GM11168 (cell line): Measurements from ENCODE around the gene SCAF11.
"Not testable (repeated sequence)": the region's sequence is repeated elsewhere in the genome, so short reads cannot be mapped to it uniquely, and the experiment has no call there.

Experiments
- in situ Hi-C: fragments of 300-500 bp; cut with MboI; formaldehyde crosslinking; loops from one replicate; pipeline ENCODE4 v1.12.0; 2022; ENCODE audit warnings: low sequenced_read_pairs; ENCODE audit not compliant: unreplicated experiment

SCAF11 gene, protein sequence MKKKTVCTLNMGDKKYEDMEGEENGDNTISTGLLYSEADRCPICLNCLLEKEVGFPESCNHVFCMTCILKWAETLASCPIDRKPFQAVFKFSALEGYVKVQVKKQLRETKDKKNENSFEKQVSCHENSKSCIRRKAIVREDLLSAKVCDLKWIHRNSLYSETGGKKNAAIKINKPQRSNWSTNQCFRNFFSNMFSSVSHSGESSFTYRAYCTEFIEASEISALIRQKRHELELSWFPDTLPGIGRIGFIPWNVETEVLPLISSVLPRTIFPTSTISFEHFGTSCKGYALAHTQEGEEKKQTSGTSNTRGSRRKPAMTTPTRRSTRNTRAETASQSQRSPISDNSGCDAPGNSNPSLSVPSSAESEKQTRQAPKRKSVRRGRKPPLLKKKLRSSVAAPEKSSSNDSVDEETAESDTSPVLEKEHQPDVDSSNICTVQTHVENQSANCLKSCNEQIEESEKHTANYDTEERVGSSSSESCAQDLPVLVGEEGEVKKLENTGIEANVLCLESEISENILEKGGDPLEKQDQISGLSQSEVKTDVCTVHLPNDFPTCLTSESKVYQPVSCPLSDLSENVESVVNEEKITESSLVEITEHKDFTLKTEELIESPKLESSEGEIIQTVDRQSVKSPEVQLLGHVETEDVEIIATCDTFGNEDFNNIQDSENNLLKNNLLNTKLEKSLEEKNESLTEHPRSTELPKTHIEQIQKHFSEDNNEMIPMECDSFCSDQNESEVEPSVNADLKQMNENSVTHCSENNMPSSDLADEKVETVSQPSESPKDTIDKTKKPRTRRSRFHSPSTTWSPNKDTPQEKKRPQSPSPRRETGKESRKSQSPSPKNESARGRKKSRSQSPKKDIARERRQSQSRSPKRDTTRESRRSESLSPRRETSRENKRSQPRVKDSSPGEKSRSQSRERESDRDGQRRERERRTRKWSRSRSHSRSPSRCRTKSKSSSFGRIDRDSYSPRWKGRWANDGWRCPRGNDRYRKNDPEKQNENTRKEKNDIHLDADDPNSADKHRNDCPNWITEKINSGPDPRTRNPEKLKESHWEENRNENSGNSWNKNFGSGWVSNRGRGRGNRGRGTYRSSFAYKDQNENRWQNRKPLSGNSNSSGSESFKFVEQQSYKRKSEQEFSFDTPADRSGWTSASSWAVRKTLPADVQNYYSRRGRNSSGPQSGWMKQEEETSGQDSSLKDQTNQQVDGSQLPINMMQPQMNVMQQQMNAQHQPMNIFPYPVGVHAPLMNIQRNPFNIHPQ (N-terminal part only)

DNA sequence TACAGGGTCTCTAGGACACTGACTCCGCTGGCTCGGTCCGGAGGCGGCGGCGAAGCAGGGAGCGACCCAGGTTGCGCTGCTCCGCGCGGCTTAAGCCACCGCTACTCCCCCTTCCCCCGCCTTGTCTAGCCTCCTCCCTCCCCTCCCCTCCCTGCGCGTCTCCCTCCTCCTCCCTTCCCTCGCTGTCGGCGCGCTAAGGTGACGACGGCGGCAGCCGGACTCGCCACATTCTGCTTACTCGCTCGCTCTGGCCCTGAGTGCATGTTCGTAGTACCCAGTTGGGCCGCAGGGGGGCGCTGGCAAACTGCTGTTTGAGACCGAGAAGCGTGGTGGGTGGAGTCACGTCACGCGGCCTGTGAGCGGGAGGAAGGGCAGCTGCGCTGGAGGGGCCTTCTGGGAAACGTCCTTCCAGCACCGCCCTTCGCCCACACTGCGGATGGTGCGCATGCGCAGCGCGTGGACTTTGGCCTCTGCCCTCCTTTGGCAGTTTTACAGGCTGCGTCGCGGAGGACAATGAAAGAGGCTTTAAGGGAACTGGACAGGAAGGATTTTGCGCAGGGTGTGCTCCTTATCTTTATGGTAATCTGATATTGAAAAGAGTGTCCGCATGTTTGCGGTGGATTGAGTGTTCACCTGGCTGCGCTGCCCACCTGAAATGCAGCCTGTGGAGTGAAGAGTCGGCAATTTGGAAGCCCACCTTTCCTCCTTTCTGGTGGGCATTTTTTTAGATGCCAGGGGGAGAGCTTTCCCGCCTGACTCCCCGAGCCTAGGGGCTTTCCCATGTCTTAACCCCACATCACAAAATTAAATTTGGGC is at the start of gene SCAF11:
Gene SCAF11 (minus strand): TSS at position 107 of the 816 bp plus-strand sequence. CDS start 26,407 bp downstream, outside the sequence.
- in situ Hi-C loops, result no loop called here

DNA sequence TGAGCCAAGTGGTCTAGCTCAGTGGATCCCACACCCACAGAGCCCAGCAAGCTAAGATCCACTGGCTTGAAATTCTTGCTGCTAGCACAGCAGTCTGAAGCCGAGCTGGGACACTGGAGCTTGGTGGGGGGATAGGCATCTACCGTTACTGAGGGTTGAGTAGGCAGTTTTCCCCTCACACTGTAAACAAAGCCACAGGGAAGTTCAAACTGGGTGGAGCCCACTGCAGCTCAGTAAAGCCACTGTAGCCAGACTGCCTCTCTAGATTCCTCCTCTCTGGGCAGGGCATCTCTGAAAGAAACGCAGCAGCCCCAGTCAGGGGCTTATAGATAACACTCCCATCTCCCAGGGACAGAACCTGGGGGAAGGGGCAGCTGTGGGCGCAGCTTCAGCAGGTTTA is 46.7 kb upstream of the SCAF11 start:
- in situ Hi-C loops, result not testable (repeated sequence)

DNA sequence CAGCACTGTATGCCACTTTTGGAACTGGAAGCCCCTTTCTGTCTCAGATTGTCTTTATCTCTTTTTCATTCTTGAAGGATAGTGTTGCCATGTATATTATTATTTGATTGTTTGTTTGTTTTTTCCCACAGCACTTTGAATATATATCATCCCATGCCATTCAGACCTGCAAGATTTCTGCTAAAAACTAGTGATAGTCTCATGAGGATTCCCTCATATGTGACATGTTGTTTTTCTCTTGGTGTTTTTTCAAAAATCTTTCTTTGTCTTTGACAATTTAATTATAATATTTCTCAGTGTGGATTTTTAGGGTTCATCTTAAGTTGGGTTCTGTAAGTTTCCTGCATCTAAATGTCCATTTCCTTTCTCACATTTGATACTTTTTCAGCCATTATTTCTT is 36.8 kb upstream of the SCAF11 start:
- in situ Hi-C loops, result no loop called here

DNA sequence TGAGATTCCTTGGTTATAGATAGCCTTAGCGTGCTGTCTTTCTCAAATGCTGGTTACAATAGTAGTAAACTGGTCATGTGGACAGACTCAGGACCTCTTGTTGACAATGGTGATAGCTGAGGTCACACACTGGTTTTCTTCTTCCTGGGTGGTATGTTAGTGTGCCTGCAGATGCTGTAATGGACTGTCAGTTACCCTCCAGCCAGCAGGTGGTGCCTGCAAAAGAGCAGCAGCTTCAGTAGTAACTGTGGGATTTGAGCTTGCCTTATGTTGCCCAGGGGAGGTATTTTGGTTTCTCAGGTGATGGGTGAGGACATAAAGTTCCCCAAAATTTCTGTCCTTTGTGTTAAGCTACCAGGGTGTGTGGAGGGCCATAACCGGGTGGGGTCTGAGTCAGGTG is 33.7 kb upstream of the SCAF11 start:
- in situ Hi-C loops, result no loop called here

DNA sequence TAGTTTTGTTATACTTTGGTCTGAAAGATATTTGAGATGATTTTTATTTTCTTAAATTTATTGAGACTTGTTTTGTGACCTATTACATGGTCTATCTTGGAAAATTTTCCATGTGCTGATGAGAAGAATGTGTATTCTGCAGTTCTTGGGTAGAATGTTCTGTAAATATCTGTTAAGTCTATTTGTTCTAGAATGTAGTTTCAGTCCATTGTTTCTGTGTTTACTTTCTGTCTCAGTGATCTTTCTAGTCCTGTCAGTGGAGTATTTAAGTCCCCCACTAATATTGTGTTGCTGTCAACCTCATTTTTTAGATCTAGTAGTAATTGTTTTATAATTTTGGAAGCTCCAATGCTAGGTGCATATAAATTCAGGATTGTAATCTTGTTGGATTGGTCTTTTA is 30.4 kb upstream of the SCAF11 start:
- in situ Hi-C loops, result no loop called here

DNA sequence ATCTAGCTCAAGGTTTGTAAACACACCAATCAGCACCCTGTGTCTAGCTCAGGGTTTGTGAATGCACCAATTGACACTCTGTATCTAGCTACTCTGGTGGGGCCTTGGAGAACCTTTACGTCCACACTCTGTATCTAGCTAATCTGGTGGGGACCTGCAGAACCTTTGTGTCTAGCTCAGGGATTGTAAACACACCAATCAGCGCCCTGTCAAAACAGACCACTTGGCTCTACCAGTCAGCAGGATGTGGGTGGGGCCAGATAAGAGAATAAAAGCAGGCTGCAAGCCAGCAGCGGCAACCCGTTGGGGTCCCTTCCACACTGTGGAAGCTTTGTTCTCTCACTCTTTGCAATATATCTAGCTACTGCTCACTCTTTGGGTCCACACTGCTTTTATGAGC is 28.3 kb upstream of the SCAF11 start:
- in situ Hi-C loops, result not testable (repeated sequence)

DNA sequence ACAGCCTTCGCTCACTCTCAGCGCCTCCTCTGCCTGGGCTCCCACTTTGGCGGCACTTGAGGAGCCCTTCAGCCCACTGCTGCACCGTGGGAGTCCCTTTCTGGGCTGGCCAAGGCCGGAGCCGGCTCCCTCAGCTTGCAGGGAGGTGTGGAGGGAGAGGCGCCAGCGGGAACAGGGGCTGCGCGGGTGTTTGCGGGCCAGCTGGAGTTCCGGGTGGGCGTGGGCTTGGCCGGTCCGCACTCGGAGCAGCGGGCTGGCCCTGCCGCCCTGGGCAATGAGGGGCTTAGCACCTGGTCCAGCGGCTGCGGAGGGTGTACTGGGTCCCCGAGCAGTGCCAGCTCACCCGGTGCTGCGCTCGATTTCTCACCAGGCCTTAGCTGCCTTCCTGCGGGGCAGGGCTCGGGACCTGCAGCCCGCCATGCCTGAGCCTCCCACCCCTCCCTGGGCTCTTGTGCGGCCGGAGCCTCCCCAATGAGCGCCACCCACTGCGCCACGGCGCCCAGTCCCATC is 27.5 kb upstream of the SCAF11 start:
- in situ Hi-C loops, result not testable (repeated sequence)

DNA sequence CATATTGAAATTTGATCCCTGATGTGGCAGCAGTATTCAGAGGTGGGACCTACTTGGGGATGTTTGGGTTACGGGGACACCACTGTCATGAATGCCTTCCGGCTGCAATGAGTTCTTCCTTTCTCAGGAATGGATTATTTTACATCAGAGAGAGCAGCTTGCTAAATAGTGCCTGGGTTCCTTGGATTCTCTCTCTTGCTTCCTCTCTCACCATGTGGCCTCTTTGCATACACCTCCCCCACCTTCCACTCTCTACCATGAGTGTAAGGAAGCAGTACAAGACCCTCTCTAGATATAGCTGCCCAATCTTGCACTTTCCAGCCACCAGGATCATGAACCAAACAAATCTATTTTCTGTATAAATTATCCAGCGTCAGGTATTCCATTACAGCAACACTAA is 15.4 kb upstream of the SCAF11 start:
- in situ Hi-C loops, result no loop called here

DNA sequence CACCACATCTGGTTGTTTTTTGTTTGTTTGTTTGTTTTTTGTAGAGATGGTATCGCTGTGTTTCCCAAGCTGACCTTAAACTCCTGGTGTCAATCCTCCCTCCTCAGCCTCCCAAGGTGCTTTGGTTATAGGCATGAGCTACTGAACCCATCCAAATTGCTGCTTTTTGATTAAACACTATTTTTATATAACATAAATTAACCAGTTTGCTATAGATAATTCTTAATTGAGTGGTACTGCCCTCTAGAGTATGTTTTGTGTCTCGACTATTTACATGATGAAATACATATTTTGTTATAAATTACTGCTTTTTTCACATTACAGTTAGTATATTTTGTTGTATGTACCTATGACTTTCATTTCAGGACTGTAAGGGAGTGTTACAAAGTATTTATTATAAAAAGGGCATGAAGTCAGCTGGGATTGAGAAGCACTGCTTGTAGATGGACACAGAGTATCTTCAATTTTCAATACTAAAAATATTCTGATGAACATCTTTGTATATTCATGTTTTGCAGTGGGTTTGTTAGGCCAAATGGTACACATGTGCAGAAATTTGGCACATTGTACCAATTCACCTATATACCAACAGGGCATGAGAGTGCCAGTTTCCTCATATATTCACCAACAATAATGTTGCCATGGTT is 14.9 kb upstream of the SCAF11 start:
- in situ Hi-C loops, result no loop called here

DNA sequence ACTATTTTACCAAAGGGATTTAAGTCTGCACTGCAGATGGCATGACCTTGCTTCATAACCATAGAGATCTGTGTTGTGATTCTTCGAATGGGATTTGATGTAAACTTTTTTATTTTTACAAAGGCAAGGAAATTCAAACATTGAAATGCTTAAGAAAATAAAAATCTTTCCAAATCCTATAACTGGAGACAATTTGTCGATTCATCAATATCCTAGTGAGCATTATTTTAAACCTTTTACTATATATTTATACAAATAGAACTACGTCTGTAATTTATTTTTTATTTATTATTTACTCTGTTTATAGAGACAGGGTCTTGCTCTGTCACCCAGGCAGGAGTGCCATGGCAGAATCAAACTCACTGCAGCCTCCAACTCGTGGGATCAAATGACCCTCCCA is 14.3 kb upstream of the SCAF11 start:
- in situ Hi-C loops, result no loop called here

DNA sequence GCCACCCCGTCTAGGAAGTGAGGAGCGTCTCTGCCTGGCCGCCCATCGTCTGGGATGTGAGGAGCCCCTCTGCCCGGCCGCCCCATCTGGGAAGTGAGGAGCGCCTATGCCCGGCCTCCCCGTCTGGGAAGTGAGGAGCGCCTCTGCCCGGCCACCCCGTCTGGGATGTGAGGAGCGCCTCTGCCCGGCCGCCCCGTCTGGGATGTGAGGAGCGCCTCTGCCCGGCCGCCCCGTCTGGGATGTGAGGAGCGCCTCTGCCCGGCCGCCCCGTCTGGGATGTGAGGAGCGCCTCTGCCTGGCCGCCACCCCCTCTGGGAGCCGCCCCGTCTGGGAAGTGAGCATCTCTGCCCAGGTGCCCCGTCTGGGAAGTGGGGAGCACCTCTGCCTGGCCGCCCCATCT is 9.7 kb upstream of the SCAF11 start:
- in situ Hi-C loops, result not testable (repeated sequence)

DNA sequence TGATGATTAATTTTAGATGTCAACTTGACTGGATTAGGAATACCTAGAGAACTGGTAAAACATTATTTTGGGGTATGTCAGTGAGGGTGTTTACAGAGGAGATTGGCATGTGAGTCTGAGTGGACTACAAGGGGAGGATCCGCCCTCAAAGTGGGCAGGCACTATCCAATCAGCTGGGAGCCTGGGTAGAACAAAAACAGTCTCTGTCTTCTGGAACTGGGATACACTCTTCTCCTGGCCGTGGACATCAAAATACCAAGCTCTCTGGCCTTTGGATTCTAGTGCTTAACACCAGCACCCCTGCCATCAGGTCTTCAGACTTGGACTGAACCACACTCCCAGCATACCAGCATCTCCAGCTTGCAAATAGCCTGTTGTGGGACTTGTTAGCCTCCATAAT is 4.4 kb upstream of the SCAF11 start:
- in situ Hi-C loops, result no loop called here

DNA sequence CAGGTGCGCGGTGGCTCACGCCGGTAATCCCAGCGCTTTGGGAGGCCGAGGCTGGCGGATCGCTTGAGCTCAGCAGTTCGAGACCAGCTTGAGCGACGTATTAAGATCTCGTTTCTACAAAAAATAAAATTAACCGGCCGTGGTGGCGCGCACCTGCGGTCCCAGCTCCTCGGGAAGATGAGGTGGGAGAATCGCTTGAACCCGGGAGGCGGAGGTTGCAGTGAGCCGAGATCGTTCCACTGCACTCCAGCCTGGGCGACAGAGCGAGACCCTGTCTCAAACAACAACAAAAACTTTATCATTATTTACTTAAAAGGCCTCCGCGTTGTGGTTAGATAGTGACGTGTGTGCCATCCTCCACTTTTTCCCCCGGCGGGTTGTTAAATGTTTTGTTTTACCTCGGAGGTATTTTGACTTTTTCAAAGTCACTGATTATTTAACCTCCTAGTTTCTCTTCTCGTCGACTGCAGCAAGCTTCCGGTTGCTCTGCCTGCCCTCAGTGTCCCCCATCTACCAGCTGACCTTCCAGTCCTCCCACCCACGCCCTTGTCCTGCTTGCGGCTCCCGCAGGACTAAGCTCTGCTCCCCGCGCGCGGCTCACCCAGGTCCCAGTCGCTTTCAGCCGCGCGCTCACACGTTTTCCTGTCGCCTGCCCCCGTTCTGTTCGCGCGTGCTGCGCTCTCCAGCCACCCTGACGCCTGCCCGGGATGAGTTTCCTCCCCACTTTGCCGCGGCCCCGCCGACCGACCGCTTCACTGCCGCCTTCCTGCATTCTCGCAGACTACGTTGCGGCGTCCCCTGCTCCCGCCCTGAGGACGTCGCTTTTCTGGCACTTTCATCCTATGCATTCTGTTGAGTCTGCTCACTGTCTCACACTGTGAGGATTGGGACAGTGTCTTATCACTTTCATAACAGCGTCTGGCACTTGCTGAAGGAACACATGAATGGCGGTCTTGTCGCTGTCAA is 1.2 kb upstream of the SCAF11 start:
- in situ Hi-C loops, result no loop called here

DNA sequence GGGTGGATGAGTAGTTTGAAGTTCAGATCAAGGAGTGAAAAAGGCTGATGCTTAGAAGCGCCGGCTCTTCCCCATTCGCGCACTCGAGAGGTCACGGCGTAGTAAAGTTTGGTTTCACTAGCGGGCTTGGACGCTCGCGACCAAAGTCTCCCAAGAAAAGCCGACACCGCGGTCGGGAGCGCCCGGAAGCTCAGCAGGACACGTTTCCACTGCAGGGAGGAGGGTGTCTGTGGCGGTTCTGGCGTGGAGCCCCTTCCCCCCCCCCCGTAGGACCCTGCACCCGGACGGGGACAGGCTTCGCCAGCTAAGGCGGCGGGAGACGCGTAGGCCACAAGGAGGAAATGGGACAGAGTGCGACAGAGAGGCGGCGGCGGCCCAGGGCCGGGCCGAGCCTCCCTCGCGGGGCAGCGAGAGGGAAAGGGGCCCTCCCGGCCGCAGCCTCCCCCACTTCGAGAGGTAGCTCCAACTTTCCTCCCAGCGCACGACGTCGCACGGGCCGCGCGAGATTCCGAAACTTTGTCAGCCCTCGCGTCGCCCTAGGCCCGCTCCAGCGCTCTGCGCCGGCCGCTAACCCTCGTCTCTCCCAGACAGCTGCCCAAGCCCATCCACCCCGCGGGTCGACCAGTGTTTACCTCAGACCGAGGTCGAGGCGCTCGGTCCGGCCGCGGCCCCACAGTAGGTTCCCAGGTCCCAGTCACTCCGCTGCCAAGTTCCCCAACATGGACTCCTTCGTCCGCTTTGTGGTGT is 480 bp downstream of the SCAF11 start:
- in situ Hi-C loops, result no loop called here

DNA sequence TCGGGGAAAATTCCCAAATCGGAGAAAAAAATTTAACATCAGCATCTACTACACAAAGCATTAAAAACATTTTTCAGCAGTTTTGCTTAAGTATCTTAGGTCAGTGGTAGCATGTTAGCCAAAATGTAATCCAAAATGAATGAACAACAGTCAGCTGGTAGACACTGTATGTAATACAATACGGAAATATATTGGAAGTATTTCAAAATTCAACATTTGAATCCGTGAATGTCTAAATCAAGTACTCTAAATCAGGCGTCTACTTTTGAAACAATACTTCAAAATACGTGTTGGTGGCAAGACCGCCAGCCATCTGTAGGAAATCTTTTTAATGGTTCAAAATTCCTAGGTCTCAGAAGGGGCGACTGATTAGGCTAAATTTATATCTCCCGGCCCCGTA is 1.1 kb downstream of the SCAF11 start:
- in situ Hi-C loops, result no loop called here

DNA sequence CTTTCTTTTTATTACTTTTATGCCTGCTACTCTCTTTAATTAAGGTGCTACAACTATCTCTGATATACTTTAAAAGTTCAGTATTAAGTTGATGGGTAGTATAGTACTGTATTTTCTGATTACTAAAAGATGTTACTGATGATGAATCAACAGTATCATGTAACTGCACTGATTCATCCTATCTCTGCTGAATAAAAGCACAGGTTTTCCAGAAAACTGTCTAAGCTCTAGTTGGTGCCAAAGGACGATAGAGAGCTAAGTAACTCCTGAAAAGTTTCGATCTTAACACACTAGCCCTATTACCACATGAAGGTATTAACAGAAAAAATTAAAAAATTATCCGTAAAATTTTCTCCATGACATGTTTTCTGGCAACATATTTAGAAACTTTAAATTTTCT is 2.1 kb downstream of the SCAF11 start:
- in situ Hi-C loops, result no loop called here

DNA sequence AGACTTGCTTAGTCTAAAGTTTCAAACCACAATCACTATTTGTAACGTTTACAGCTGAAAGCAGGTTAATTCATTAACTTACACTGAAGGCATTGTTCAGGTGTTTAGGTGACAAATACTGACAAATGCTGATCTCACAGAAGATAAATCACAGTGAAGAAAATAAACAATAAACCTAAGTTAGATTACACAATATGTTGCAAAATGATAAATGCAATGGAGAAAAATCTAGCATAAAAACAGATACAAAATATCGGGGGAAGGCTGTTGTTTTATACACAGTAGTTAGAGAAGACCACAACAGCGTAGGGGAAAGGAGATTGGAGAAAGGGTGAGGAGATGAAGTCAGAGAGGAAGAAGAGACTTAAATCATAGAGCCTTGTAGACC is 3.0 kb downstream of the SCAF11 start:
- in situ Hi-C loops, result no loop called here
